Esophagus (tissue), 2 donors: ENCODE data around the gene ZNF639. TPM values are rescaled to one million over a fixed set of nuclear protein-coding genes. Genes with fewer than 3 reads are reported as not detected.

Experiments used
- polyA plus RNA-seq, 2 donors: library from polyadenylated mRNA; stranded (reverse); fragments of 200-250 nt; gene quantifications; one replicate each; pipeline ENCODE4 v1.2.3, GENCODE V29; 2013
- donor health status: healthy with polysubstance abuse.
- donor health status: Bipolar disorder and iron deficiency.

The ZNF639 gene
- polyA plus RNA-seq, 2 donors: 9.2 to 14.4 TPM

Other genes with a start within 250 kb of the ZNF639 start
- 1 to 10 TPM; 3.4 to 5.2 TPM for gene PIK3CA, start 174.7 kb upstream of the ZNF639 start, polyA plus RNA-seq
- 1 to 10 TPM in 1 of 2 donors, under 1 TPM in 1; 0.74 to 1.1 TPM for gene KCNMB3, start 71.9 kb upstream of the ZNF639 start, polyA plus RNA-seq
- 10 to 100 TPM; 17.3 to 17.6 TPM for gene MFN1, start 24.7 kb downstream of the ZNF639 start, polyA plus RNA-seq
- 1 to 10 TPM; 2.1 to 6.7 TPM for gene GNB4, start 128.4 kb downstream of the ZNF639 start, polyA plus RNA-seq
- 10 to 100 TPM; 36.5 to 71.5 TPM for gene ACTL6A, start 239.9 kb downstream of the ZNF639 start, polyA plus RNA-seq